ENCODE measurements around the gene IGF1.

IGF1 gene

DNA sequence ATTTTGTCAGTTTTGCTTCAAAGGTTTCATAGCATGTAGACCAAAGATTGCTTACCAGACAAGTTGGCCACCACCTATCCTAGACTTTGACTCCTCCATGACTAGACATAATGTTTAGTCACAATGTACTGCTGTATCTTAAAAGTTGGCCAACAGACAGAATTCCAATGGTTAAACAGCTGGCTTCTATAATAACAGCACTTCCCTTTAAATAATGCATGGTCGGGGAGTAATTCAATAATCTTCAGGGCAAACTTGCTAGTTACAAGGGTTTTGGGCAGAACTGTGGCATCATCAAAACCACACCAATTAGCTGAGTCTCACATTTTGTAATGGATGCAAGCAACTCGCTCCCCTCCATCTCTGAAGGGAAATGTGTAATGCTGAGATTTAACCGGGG, 56.9 kb downstream of the IGF1 start:
- Histone ChIP-seq H2AK5ac (ENCODE audit: low read length) (no peak overlapping the region), H2BK120ac (ENCODE audit: low read depth, low read length) (no peak overlapping the region), H2BK5ac (ENCODE audit: low read length) (no peak overlapping the region), H3K79me1 (ENCODE audit: low read length) (no peaks in the 10 kb centered on the region), H3K4me3 (ENCODE audit: low read length) (no peak overlapping the region), H3K56ac (ENCODE audit: low read length) (no peak overlapping the region), H3K4me1 (ENCODE audit: control insufficient read depth, low read depth, low read length) (no peaks in the 10 kb centered on the region), H3K36me3 (ENCODE audit: control insufficient read depth, insufficient read depth, low read length) (no peaks in the 10 kb centered on the region), H3K23ac (ENCODE audit: low read length) (no peak overlapping the region), H4K5ac (ENCODE audit: low read length) (no peak overlapping the region), H3K4ac (ENCODE audit: low read depth, low read length) (no peak overlapping the region), H3K27me3 (ENCODE audit: insufficient read depth, low read length, poor library complexity) (no peaks in the 10 kb centered on the region), H4K8ac (ENCODE audit: low read depth, low read length) (no peak overlapping the region), H3K4me2 (ENCODE audit: low read length) (no peak overlapping the region), H3K79me2 (ENCODE audit: control insufficient read depth, insufficient read depth, low read length) (no peaks in the 10 kb centered on the region), H3K27ac (ENCODE audit: low read depth, low read length) (no peak overlapping the region), H2BK15ac (replicated peaks; ENCODE audit: low read depth) (no peak overlapping the region), H3K18ac (ENCODE audit: low read length) (no peak overlapping the region), H3K9ac (ENCODE audit: low read length) (no peak overlapping the region)
- no CpG with 5 or more reads among the region's 3 CpGs for WGBS (ENCODE audit: extremely low coverage, insufficient coverage, low lambda C conversion rate)
- no peak for DNase-seq

DNA sequence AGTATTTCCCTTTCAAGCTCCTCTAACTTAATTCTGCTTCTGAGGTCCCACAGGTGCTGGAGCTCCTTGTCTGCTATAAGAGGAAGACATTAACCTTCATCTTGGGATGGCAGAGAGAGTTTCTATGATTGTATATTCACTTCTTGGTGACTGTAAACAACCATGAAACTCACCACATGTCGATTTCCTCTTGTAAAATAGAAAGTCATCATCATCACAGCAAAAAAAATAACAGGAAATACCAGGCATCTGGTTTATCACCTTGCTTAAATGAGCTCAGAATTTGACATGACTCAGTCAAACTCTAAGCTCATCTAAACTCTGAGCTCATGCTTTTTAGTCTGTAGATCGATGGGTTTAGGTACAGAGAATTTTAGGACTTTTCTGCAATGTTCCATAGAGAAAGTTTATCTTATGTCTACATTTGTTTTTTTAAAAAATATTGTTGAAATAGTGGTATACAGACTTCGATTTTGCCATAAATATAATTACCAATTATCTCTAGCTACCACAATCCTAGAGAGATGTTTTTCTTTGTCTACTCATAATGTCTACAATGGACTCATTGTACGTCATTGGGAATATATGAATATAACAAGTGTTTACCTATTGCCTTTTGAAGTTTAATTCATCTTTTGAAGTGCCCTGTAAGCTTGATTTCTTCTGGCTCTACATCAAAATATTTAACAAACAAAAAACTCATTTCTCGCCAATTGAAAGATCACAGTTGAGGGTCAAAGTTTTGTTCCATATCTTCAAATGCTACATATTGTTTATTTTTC, 58.4 kb downstream of the IGF1 start:
- Histone ChIP-seq H3K4me1 (ENCODE audit: control insufficient read depth, low read depth, low read length) (no peaks in the 10 kb centered on the region), H2AK5ac (ENCODE audit: low read length) (no peak overlapping the region), H4K8ac (ENCODE audit: low read depth, low read length) (no peak overlapping the region), H3K36me3 (ENCODE audit: control insufficient read depth, insufficient read depth, low read length) (no peaks in the 10 kb centered on the region), H3K23ac (ENCODE audit: low read length) (no peak overlapping the region), H2BK120ac (ENCODE audit: low read depth, low read length) (no peak overlapping the region), H3K4me2 (ENCODE audit: low read length) (no peak overlapping the region), H3K56ac (ENCODE audit: low read length) (no peak overlapping the region), H3K27ac (ENCODE audit: low read depth, low read length) (no peak overlapping the region), H4K5ac (ENCODE audit: low read length) (no peak overlapping the region), H3K79me1 (ENCODE audit: low read length) (no peaks in the 10 kb centered on the region), H3K9ac (ENCODE audit: low read length) (no peak overlapping the region), H2BK5ac (ENCODE audit: low read length) (no peak overlapping the region), H2BK15ac (replicated peaks; ENCODE audit: low read depth) (no peak overlapping the region), H3K4me3 (ENCODE audit: low read length) (no peak overlapping the region), H3K18ac (ENCODE audit: low read length) (no peak overlapping the region), H3K79me2 (ENCODE audit: control insufficient read depth, insufficient read depth, low read length) (no peaks in the 10 kb centered on the region), H3K27me3 (ENCODE audit: insufficient read depth, low read length, poor library complexity) (no peaks in the 10 kb centered on the region), H3K4ac (ENCODE audit: low read depth, low read length) (no peak overlapping the region)
- DNase-seq, result no peak
- no CpG with 5 or more reads among the region's 5 CpGs for WGBS (ENCODE audit: extremely low coverage, insufficient coverage, low lambda C conversion rate)

DNA sequence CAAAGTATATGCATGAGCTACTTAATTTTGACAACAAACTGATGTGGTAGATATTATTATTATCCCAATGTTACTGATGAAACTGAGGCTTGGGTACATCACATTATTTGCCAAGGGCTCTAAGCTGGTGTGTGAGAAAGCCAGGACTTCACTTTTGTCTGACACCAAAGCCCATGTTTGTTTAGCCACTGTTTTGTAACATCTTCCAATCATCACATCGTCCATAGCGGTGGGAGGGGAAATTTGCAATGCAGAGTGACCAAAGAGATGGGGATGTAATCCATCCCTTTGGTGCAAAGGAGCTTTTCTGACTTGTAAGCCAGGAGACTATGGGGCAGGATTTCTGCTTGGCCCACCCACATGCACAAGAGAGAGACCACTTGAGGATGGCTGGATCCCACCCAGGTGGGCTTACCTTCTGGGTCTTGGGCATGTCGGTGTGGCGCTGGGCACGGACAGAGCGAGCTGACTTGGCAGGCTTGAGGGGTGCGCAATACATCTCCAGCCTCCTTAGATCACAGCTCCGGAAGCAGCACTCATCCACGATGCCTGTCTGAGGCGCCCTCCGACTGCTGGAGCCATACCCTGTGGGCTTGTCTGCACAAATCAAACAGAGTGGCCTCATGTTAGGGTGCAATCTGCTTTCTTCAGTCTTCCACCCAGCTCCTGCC, 61.1 kb downstream of the IGF1 start:
- DNase-seq, result no peak
- no peaks in the 10 kb centered on the region for H3K36me3 ChIP-seq (ENCODE audit: control insufficient read depth, insufficient read depth, low read length)
- no peak overlapping the region for H2BK5ac ChIP-seq (ENCODE audit: low read length)
- H3K27me3 ChIP-seq (ENCODE audit: insufficient read depth, low read length, poor library complexity), result no peaks in the 10 kb centered on the region
- no peak overlapping the region for H3K18ac ChIP-seq (ENCODE audit: low read length)
- H3K56ac ChIP-seq (ENCODE audit: low read length), result no peak overlapping the region
- H3K4me1 ChIP-seq (ENCODE audit: control insufficient read depth, low read depth, low read length), result no peaks in the 10 kb centered on the region
- WGBS (ENCODE audit: extremely low coverage, insufficient coverage, low lambda C conversion rate), result no CpG with 5 or more reads among the region's 11 CpGs
- H2AK5ac ChIP-seq (ENCODE audit: low read length), result no peak overlapping the region
- no peak overlapping the region for H3K4ac ChIP-seq (ENCODE audit: low read depth, low read length)
- no peak overlapping the region for H3K9ac ChIP-seq (ENCODE audit: low read length)
- H2BK15ac ChIP-seq (replicated peaks; ENCODE audit: low read depth), result no peak overlapping the region
- no peak overlapping the region for H4K5ac ChIP-seq (ENCODE audit: low read length)
- H4K8ac ChIP-seq (ENCODE audit: low read depth, low read length), result no peak overlapping the region
- no peak overlapping the region for H3K23ac ChIP-seq (ENCODE audit: low read length)
- H3K79me1 ChIP-seq (ENCODE audit: low read length), result no peaks in the 10 kb centered on the region
- H3K27ac ChIP-seq (ENCODE audit: low read depth, low read length), result no peak overlapping the region
- H3K4me3 ChIP-seq (ENCODE audit: low read length), result no peak overlapping the region
- no peak overlapping the region for H2BK120ac ChIP-seq (ENCODE audit: low read depth, low read length)
- H3K4me2 ChIP-seq (ENCODE audit: low read length), result no peak overlapping the region
- no peaks in the 10 kb centered on the region for H3K79me2 ChIP-seq (ENCODE audit: control insufficient read depth, insufficient read depth, low read length)

DNA sequence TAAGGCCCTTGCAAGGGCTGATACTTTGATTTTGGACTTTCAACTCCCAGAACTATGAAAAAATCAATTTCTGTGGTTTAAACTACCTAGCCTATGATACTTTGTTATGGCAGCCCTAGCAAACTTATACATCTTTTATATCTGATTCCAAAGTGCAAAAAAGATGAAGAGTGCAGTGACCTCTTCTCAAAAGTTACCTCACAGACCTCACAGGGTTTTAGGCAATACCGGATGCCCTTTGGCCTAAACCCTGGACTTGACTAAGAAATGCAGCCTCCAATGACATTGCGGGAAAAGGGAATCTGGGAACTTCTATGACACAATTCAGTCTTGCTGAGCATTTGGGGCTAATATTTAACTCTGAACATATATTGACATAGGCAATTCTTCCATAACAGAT, 63.3 kb downstream of the IGF1 start:
- H2BK5ac ChIP-seq (ENCODE audit: low read length), result no peak overlapping the region
- H3K4me3 ChIP-seq (ENCODE audit: low read length), result no peak overlapping the region
- no peak overlapping the region for H3K4me2 ChIP-seq (ENCODE audit: low read length)
- H3K4ac ChIP-seq (ENCODE audit: low read depth, low read length), result no peak overlapping the region
- no peak overlapping the region for H3K18ac ChIP-seq (ENCODE audit: low read length)
- no peak overlapping the region for H4K5ac ChIP-seq (ENCODE audit: low read length)
- no peak overlapping the region for H2BK15ac ChIP-seq (replicated peaks; ENCODE audit: low read depth)
- H3K27me3 ChIP-seq (ENCODE audit: insufficient read depth, low read length, poor library complexity), result no peaks in the 10 kb centered on the region
- no peak overlapping the region for H4K8ac ChIP-seq (ENCODE audit: low read depth, low read length)
- H3K23ac ChIP-seq (ENCODE audit: low read length), result no peak overlapping the region
- no peaks in the 10 kb centered on the region for H3K79me2 ChIP-seq (ENCODE audit: control insufficient read depth, insufficient read depth, low read length)
- H2BK120ac ChIP-seq (ENCODE audit: low read depth, low read length), result no peak overlapping the region
- DNase-seq, result no peak
- no peak overlapping the region for H3K27ac ChIP-seq (ENCODE audit: low read depth, low read length)
- no peak overlapping the region for H3K9ac ChIP-seq (ENCODE audit: low read length)
- no peak overlapping the region for H3K56ac ChIP-seq (ENCODE audit: low read length)
- H3K4me1 ChIP-seq (ENCODE audit: control insufficient read depth, low read depth, low read length), result no peaks in the 10 kb centered on the region
- H3K79me1 ChIP-seq (ENCODE audit: low read length), result no peaks in the 10 kb centered on the region
- H3K36me3 ChIP-seq (ENCODE audit: control insufficient read depth, insufficient read depth, low read length), result no peaks in the 10 kb centered on the region
- H2AK5ac ChIP-seq (ENCODE audit: low read length), result no peak overlapping the region
- no CpG with 5 or more reads among the region's 2 CpGs for WGBS (ENCODE audit: extremely low coverage, insufficient coverage, low lambda C conversion rate)

DNA sequence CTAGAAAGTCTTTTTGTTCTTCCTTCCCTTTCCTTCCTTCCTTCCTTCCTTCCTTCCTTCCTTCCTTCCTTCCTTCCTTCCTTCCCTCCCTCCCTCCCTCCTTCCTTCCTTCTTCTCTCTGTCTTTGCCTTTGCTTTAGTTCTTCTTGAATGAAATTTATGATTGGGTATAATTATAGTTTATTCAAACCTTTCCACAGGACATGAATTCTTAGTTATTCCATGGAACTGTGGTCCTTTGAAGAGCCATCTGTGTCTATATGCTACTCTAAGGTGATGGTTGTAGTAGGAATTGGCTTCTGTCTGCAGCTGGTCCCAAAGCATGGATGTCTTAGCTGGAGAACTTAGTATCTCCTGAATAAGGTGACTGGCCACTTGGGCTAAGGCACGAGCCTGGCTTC, 64.8 kb downstream of the IGF1 start:
- Histone ChIP-seq H3K27me3 (ENCODE audit: insufficient read depth, low read length, poor library complexity) (no peaks in the 10 kb centered on the region), H2BK15ac (replicated peaks; ENCODE audit: low read depth) (no peak overlapping the region), H3K27ac (ENCODE audit: low read depth, low read length) (no peak overlapping the region), H4K8ac (ENCODE audit: low read depth, low read length) (no peak overlapping the region), H3K18ac (ENCODE audit: low read length) (no peak overlapping the region), H3K36me3 (ENCODE audit: control insufficient read depth, insufficient read depth, low read length) (no peaks in the 10 kb centered on the region), H3K4ac (ENCODE audit: low read depth, low read length) (no peak overlapping the region), H2AK5ac (ENCODE audit: low read length) (no peak overlapping the region), H3K9ac (ENCODE audit: low read length) (no peak overlapping the region), H3K56ac (ENCODE audit: low read length) (no peak overlapping the region), H3K79me2 (ENCODE audit: control insufficient read depth, insufficient read depth, low read length) (no peaks in the 10 kb centered on the region), H3K79me1 (ENCODE audit: low read length) (no peaks in the 10 kb centered on the region), H2BK120ac (ENCODE audit: low read depth, low read length) (no peak overlapping the region), H3K4me1 (ENCODE audit: control insufficient read depth, low read depth, low read length) (no peaks in the 10 kb centered on the region), H2BK5ac (ENCODE audit: low read length) (no peak overlapping the region), H3K4me2 (ENCODE audit: low read length) (no peak overlapping the region), H4K5ac (ENCODE audit: low read length) (no peak overlapping the region), H3K4me3 (ENCODE audit: low read length) (no peak overlapping the region), H3K23ac (ENCODE audit: low read length) (no peak overlapping the region)
- no peak for DNase-seq
- WGBS (ENCODE audit: extremely low coverage, insufficient coverage, low lambda C conversion rate), result no CpG with 5 or more reads among the region's 1 CpG
